ENCODE measurements around the gene KDM4B.

KDM4B gene

DNA sequence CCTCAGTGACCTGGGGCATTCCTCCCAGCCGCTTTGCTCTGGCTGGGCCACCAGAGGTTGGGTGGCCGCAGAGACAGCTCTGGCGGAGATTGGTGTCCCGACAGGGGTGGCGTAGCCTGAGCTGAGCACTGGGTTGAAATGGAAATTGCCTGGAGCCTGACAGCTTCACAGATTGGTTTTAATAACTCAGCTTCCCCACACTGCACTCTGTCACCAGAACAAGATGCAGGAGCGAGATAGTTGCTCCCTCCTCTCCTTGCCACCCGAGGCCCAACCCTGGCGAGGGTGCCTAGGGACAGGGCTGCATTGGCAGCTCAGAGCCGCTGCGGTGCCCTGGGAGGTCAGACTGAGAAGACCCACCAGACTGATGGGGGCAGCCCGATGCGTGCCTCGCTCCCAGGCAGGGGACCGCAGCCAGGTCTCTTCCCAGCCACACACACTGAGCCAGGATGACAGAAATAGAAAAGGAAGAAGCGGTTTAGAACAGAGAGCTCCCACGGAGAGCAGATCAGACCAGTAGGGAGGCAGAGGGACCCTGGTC, 84.1 kb downstream of the KDM4B start:
- no peak for DNase-seq

DNA sequence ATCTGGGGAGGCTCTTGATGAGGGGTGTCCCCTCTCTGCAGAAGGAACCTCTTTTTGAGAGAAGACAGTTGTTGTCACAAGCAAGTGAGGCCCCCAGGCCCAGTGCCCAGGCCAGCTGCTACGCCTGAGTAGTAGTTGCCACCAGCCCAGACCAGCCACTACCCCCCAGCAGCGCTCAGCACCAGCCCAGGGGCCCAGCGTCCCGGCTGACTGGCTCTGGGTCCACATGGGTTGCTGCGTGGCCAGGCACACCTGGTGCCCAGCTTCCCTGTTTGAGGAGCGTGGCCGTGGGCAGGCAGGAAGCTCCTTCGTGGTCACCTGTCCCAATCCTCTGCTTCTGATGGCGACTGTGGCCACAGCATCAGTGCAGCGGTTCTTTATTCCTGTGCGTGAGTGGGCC, 84.7 kb downstream of the KDM4B start:
- DNase-seq, result no peak

DNA sequence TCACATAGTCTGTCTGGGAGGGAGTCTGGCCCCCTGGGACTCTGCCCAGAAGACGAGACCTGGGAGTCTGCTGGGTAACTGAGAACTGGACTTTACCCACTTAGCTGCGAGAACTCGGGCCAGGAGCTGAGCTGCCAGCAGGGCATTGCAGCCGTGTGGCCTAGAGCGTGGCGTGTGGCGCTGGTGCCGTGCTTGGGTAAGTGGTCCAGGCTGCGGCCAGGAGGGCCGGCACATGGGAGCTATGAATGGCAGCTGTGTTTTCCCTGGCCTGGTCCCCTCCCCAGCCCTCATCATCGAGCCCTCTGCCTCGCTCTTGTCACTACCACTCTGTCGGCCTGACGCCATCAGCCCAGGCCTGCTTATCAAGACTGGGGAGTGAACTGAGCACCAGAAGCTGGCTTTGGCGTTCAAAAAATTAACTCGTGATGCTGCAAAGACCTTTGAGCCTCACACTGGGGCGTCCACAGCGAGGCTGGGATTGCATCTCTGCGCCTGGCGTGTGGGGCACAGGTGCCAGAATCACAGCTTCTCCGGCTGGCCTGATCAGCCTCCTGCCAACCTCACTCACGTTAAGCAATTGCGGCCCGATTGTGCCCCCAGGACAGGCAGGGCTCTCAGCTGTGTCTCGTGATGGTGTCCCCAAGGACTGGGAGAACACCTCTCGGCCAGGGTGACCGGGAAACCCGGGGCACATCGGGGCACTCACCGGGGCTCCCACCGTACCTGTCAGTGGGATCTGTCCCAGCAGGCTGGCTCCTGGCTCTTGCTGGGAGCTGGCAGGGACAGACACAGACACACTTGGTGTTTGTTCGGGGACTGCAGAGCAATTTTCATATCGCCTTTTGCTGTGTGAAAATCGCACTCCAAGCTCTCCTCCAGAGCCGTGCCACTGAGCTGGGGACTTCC, 85.9 kb downstream of the KDM4B start:
- no peak for DNase-seq

GRCh38 chr19:5055457-5055776, 86.5 kb downstream of the KDM4B start:
- DNase-seq, result no peak

DNA sequence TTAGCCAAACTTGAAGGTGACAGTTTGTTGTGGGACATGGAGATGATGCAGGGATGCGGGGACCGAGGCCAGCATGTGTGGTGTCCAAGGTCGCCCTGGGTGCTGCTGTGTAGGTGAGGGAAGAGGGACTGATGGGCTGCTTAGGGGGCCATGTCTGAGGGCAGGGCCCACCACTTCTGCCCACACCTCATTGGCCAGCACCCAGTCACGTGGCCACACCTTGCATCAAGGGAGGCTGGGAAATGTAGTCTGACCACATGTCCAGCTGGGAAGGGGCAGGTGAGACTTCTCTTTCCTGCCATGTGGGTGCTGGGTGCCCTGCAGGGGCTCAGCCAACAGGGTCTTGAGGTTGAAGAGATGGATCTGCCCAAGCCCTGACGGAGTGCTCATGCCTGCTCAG, 88.9 kb downstream of the KDM4B start:
- DNase-seq, result peak; percentile 72

DNA sequence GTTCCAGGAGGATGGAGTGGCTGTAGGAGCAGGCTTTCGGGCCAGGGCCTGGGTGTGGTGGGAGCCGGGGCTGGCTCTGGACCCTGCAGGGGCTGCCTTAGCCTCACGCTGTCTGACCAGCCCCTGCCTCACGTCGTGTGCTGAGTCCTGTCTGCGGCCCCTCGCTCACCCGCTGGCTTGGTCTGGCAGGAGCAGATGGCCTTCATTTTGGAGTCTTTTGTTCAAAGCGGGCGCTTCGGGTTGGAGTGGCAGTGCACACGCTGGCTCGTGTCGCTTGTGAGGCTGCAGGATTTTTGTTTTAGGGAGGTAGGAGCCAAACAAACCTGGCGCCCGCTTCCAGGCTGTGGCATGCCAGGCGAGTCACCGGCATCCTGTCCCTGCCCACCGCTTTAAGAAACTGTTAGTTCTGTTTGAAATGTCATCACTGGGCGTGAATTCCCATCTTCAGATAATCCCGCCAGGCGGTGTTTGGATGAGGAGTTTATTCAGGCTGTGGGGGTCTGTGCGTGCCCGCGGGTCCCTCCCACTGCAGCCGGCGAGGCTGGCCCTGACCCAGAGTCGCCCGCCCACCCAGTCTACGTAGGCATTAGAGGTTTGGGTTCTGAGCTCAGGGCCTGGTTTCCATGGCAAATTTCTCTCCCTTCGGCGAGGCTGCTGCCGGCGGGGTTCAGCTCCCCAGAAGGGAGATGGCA, 89.8 kb downstream of the KDM4B start:
- peak; percentile 74 for DNase-seq

DNA sequence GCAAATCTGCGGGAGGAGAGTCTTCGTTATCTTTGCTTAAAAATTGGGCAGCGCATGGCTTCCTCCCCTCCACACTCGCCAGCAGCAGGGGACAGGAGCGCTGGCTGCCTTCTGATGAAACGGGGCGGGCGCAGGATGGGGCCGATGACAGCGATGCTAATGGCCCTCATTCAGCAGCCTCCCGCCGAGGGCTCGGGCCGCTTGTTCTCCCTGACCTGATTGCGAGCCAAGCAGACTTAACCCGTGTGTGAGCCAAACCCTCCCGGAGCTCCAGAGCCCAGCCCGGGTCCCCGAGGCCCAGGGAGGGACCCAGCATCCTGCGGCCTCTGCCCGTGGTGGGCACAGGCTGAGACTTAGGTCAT, 90.3 kb downstream of the KDM4B start:
- peak; percentile 65 for DNase-seq

GRCh38 chr19:5059793-5060192, 90.9 kb downstream of the KDM4B start:
- DNase-seq, result no peak

- no peak for DNase-seq
Measured at GRCh38 chr19:5062195-5062594, 93.3 kb downstream of the KDM4B start.

- DNase-seq, result no peak
Measured at GRCh38 chr19:5062799-5063198, 93.9 kb downstream of the KDM4B start.

DNA sequence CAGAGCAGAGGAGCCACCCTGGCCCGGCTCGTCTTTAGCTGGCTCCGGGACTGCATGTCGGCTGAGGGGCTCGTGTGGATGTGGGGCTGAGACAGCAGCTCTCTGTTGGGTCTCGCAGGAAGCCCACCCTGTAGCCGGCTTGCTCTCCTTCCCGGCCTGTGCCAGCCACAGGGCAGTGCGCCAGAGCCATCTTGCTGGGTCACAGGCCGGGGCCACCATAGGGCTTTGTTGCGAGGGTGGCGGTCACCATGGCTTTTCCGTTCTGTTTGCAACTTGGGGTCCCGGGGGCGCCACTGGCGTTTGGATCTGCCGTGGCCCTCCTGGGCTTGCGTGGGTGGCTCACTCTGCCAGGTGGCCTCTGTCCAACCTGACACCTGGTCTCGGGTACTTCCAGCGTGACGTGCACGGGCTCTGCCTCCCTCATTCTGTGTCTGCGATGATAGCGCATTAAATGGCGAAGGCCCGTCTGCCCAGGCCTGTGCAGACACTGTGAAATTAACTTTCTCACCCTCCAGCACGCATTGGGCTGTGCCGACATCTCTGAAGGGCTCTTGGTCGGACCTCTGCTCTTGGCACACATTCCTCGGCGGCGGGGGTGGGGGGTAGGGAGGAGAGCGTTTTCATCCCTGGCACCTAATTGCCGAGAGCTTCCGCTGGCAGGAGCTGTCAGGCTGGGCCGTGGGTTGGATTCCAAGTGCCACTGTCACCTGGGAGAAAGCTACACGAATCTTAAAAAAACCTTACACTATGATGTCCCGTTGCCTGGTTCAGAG, 95.1 kb downstream of the KDM4B start:
- DNase-seq, result no peak

GRCh38 chr19:5064896-5065295, 96.0 kb downstream of the KDM4B start:
- no peak for DNase-seq

GRCh38 chr19:5065663-5066093, 96.8 kb downstream of the KDM4B start:
- DNase-seq, result no peak

- no peak for DNase-seq
Measured at GRCh38 chr19:5066768-5067167, 97.9 kb downstream of the KDM4B start.

- DNase-seq, result no peak
Measured at GRCh38 chr19:5067678-5068077, 98.8 kb downstream of the KDM4B start.

- no peak for DNase-seq
Measured at GRCh38 chr19:5068233-5069072, 99.5 kb downstream of the KDM4B start.

DNA sequence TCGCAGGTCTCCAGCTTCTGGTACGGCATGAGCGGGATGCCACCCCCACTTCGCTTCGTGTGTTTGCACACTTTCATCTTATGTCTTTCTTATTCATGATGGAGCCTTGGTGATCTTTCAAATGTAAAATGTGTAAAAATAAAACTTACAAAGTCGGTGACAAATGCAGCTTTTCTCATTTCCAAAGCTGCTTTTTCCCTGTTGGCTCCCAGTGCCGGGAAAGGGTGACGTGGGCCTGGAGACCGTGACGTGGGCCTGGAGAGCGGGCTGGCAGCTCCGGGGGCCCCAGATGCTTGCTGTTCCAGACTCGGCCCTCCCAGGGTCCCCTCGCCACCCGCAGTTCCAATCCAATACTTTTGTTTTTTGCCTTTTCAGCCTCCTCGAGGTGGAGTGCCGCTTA, 101.4 kb downstream of the KDM4B start:
- DNase-seq, result no peak

DNA sequence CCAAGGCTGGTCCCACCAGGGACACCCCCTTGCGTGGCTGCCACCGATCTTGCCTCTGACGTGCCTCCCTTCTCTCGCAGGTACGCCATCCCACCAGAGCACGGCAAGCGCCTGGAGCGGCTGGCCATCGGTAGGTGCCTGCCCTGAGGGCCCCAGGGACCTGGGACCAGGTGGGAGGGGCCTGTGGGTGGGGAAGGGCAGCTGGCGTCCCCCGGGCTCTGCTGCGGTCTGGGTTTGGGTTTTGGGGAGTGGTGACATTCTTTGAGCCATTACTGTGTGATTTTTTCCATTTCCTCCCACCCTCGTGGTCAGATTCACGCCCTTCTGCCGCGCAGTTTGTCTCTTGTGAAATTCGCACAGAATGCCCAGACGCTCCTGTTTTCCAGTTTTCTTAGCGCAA, 102.0 kb downstream of the KDM4B start:
- no peak for DNase-seq

DNA sequence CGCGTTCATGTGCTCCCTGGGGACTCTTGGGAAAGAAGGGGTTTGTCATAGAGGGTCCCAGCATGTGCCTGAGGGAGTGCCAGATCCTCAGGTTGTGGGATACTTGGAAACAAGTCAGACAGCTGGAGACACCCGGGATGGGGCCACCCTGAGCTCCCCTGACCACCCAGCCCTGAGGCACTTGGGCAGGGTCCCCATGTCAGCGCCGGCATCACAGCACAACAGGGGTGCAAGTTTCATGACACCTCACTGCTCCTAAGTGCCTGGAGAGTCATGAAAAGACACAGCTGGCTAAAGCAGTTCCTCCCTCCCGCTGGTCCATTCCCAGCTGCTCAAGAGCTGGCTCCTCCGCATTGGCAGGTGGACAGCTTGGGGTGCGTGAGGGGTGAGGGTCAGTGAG, 102.7 kb downstream of the KDM4B start:
- no peak for DNase-seq

GRCh38 chr19:5072115-5072514, 103.2 kb downstream of the KDM4B start:
- DNase-seq, result no peak

GRCh38 chr19:5073153-5073844, 104.4 kb downstream of the KDM4B start:
- DNase-seq, result no peak

- no peak for DNase-seq
Measured at GRCh38 chr19:5074407-5074806, 105.5 kb downstream of the KDM4B start.

All from NCI-H1092 treated with DMSO at 0.1 percent for 48 hours (cell line).